Astrocyte (in vitro differentiated cells and primary cell): Measurements from ENCODE around the gene IQCH. TPM values are rescaled to one million over a fixed set of nuclear protein-coding genes. Genes with fewer than 3 reads are reported as not detected.
A peak's percentile ranks its signal among the peaks of the same experiment; 100 is the strongest.

Experiments
- DNase-seq: peaks from one replicate; pipeline ENCODE4 v3.0.0-alpha.2; 2010; ENCODE audit warnings: low read depth
- FAIRE-seq: peaks from 2 replicates; lab custom pipeline; 2011; peaks lifted over from hg19 to GRCh38; lab: Jason Lieb, UNC
- H2AFZ ChIP-seq: 2 replicates; pipeline ENCODE4 v1.6.0; 2012; ENCODE audit warnings: low read depth, low read length, inconsistent platforms
- H3K27ac ChIP-seq: 2 replicates; pipeline ENCODE4 v1.5.1; 2011; ENCODE audit warnings: low read depth, low read length, inconsistent platforms
- H3K27me3 ChIP-seq: 2 replicates; pipeline ENCODE4 v1.6.0; 2011; ENCODE audit warnings: low read length, inconsistent platforms; ENCODE audit not compliant: insufficient read depth
- H3K36me3 ChIP-seq: 2 replicates; pipeline ENCODE4 v1.5.1; 2011; ENCODE audit warnings: low read length, inconsistent platforms; ENCODE audit not compliant: insufficient read depth
- H3K4me1 ChIP-seq: 2 replicates; pipeline ENCODE4 v1.5.1; 2011; ENCODE audit warnings: low read length, inconsistent platforms; ENCODE audit not compliant: insufficient read depth
- H3K4me2 ChIP-seq: 2 replicates; pipeline ENCODE4 v1.6.0; 2012; ENCODE audit warnings: low read length, inconsistent platforms
- H3K4me3 ChIP-seq: 2 replicates; pipeline ENCODE4 v1.5.1; 2011; ENCODE audit warnings: low read depth, mild to moderate bottlenecking, low read length, inconsistent platforms; ENCODE audit not compliant: insufficient read depth
- H3K79me2 ChIP-seq: 2 replicates; pipeline ENCODE4 v1.6.0; 2012; ENCODE audit warnings: mild to moderate bottlenecking, low read length, inconsistent platforms; ENCODE audit not compliant: insufficient read depth
- H3K9ac ChIP-seq: 2 replicates; pipeline ENCODE4 v1.6.0; 2012; ENCODE audit warnings: mild to moderate bottlenecking, low read length, inconsistent platforms
- H3K9me3 ChIP-seq: 2 replicates; pipeline ENCODE4 v1.5.1; 2012; ENCODE audit warnings: low read depth, mild to moderate bottlenecking, low read length, inconsistent platforms; ENCODE audit not compliant: insufficient read depth
- H4K20me1 ChIP-seq: 2 replicates; pipeline ENCODE4 v1.6.0; 2012; ENCODE audit warnings: low read length, inconsistent platforms; ENCODE audit not compliant: insufficient read depth
- H3K27ac Mint-ChIP-seq: one replicate; pipeline ENCODE4 v1.8.0; 2021; ENCODE audit warnings: mild to moderate bottlenecking, mixed read lengths; ENCODE audit not compliant: unreplicated experiment
- H3K27me3 Mint-ChIP-seq: one replicate; pipeline ENCODE4 v1.8.0; 2021; ENCODE audit warnings: low read depth, mixed read lengths; ENCODE audit not compliant: unreplicated experiment
- H3K36me3 Mint-ChIP-seq: one replicate; pipeline ENCODE4 v1.8.0; 2021; ENCODE audit warnings: low read depth, mixed read lengths; ENCODE audit not compliant: unreplicated experiment
- H3K4me1 Mint-ChIP-seq: one replicate; pipeline ENCODE4 v1.8.0; 2021; ENCODE audit warnings: low read depth, mixed read lengths; ENCODE audit not compliant: unreplicated experiment
- H3K4me3 Mint-ChIP-seq: one replicate; pipeline ENCODE4 v1.8.0; 2021; ENCODE audit warnings: mild to moderate bottlenecking, moderate library complexity, mixed read lengths; ENCODE audit not compliant: unreplicated experiment
- H3K9me3 Mint-ChIP-seq: one replicate; pipeline ENCODE4 v1.8.0; 2021; ENCODE audit warnings: mild to moderate bottlenecking, mixed read lengths; ENCODE audit not compliant: unreplicated experiment
- CTCF ChIP-seq: IDR thresholded peaks from 2 replicates; pipeline ENCODE4 v1.5.1; 2011; ENCODE audit warnings: low read depth, mild to moderate bottlenecking, inconsistent platforms, low read length, moderate library complexity; ENCODE audit not compliant: insufficient read depth
- EZH2 ChIP-seq: IDR thresholded peaks from 2 replicates; pipeline ENCODE4 v1.6.1; 2012; ENCODE audit warnings: mild to moderate bottlenecking, low read length, inconsistent platforms; ENCODE audit not compliant: insufficient read depth
- total RNA-seq: library from RNA; stranded (reverse); gene quantifications from 2 replicates; pipeline ENCODE4 v1.2.1, GENCODE V29; 2021

The IQCH gene
- total RNA-seq, 1 donor from 2014 or later, result 2.7 TPM

GRCh38 chr15:67504056-67504455 lies 249.5 kb downstream of the IQCH start:
- Histone ChIP-seq H3K4me3 (no peak overlapping the region), H3K79me2 (no peaks in the 10 kb centered on the region), H3K9me3 (no peaks in the 10 kb centered on the region), H3K9ac (no peak overlapping the region), H2AFZ (no peak overlapping the region), H3K36me3 (no peaks in the 10 kb centered on the region), H3K4me2 (peak overlapping the region; percentile 14), H3K27ac (no peak overlapping the region), H3K27me3 (no peaks in the 10 kb centered on the region), H3K4me1 (no peaks in the 10 kb centered on the region), H4K20me1 (no peaks in the 10 kb centered on the region)
- no peaks in the 10 kb centered on the region for H3K9me3 Mint-ChIP-seq
- TF ChIP-seq EZH2 (no peak), CTCF (no peak)
- H3K27me3 Mint-ChIP-seq, result no peaks in the 10 kb centered on the region
- no peak overlapping the region for H3K27ac Mint-ChIP-seq
- peak; percentile 16 for DNase-seq
- no peak overlapping the region for H3K4me3 Mint-ChIP-seq
- no peak for FAIRE-seq
- H3K36me3 Mint-ChIP-seq, result peaks cover 2% of the 10 kb centered on the region
- no peaks in the 10 kb centered on the region for H3K4me1 Mint-ChIP-seq

GRCh38 chr15:67504796-67505195 lies 250.2 kb downstream of the IQCH start:
- H3K27me3 ChIP-seq, result no peaks in the 10 kb centered on the region
- Mint-ChIP-seq H3K27me3 (no peaks in the 10 kb centered on the region), H3K4me1 (no peaks in the 10 kb centered on the region), H3K36me3 (peaks cover 2% of the 10 kb centered on the region), H3K9me3 (no peaks in the 10 kb centered on the region), H3K4me3 (no peak overlapping the region), H3K27ac (no peak overlapping the region)
- no peak for DNase-seq
- no peak overlapping the region for H3K4me2 ChIP-seq
- no peak overlapping the region for H3K27ac ChIP-seq
- H3K9me3 ChIP-seq, result no peaks in the 10 kb centered on the region
- H2AFZ ChIP-seq, result no peak overlapping the region
- H3K9ac ChIP-seq, result no peak overlapping the region
- H3K4me1 ChIP-seq, result no peaks in the 10 kb centered on the region
- TF ChIP-seq CTCF (no peak), EZH2 (no peak)
- H3K79me2 ChIP-seq, result no peaks in the 10 kb centered on the region
- no peak overlapping the region for H3K4me3 ChIP-seq
- no peaks in the 10 kb centered on the region for H4K20me1 ChIP-seq
- no peaks in the 10 kb centered on the region for H3K36me3 ChIP-seq
- peak; percentile 9 for FAIRE-seq

- H4K20me1 ChIP-seq, result no peaks in the 10 kb centered on the region
- no peak overlapping the region for H2AFZ ChIP-seq
- TF ChIP-seq CTCF (no peak), EZH2 (no peak)
- Mint-ChIP-seq H3K4me1 (peaks cover 8% of the 10 kb centered on the region), H3K27ac (no peak overlapping the region), H3K36me3 (peaks cover 2% of the 10 kb centered on the region), H3K27me3 (no peaks in the 10 kb centered on the region), H3K4me3 (no peak overlapping the region), H3K9me3 (no peaks in the 10 kb centered on the region)
- no peak overlapping the region for H3K4me3 ChIP-seq
- FAIRE-seq, result no peak
- no peak overlapping the region for H3K4me2 ChIP-seq
- H3K27me3 ChIP-seq, result no peaks in the 10 kb centered on the region
- no peak for DNase-seq
- no peaks in the 10 kb centered on the region for H3K9me3 ChIP-seq
- H3K4me1 ChIP-seq, result peaks cover 3% of the 10 kb centered on the region
- no peak overlapping the region for H3K27ac ChIP-seq
- H3K79me2 ChIP-seq, result no peaks in the 10 kb centered on the region
- no peak overlapping the region for H3K9ac ChIP-seq
- no peaks in the 10 kb centered on the region for H3K36me3 ChIP-seq
These were observed 251.3 kb downstream of the IQCH start for GRCh38 chr15:67505675-67506572.
